IMR-90 (cell line): ENCODE results near the gene PLAAT4. TPM values are rescaled to one million over a fixed set of nuclear protein-coding genes. Genes with fewer than 3 reads are reported as not detected.

Experiments used
- ATAC-seq: fragments of 200-7000 bp; cut with Tn5 transposase; 2 replicates; pipeline ENCODE4 v1.9.1; 2020; ENCODE audit warnings: low read depth, mild to moderate bottlenecking, moderate library complexity
- BruUV-seq: library from RNA; stranded (reverse); fragments of 400-500 nt; replicated peaks from 2 replicates; lab custom pipeline; 2021; lab: Mats Ljungman, UMichigan
- CTCF ChIA-PET: fragments of 300-600 bp; formaldehyde crosslinking; extraction: SDS; loops from one replicate; lab custom pipeline; 2021; ENCODE audit warnings: antibody characterized with exemption; lab: Yijun Ruan, JAX
- POLR2A ChIA-PET: fragments of 300-600 bp; sonication (Branson Sonifier 250); formaldehyde crosslinking; loops from one replicate; lab custom pipeline; 2022; ENCODE audit warnings: antibody characterized with exemption; ENCODE audit not compliant: unreplicated experiment; lab: Charles Lee
- DNase-seq: peaks from one replicate; pipeline ENCODE4 v3.0.0; 2013
- H2AFZ ChIP-seq: replicated peaks from 2 replicates; pipeline ENCODE3; 2013; ENCODE audit warnings: low read length, mild to moderate bottlenecking; ENCODE audit not compliant: poor library complexity
- H2AK5ac ChIP-seq: 2 replicates; pipeline ENCODE4 v1.6.1; 2013; ENCODE audit warnings: low read depth, low read length, inconsistent platforms
- H2AK9ac ChIP-seq: replicated peaks from 2 replicates; pipeline ENCODE3; 2013; ENCODE audit warnings: mild to moderate bottlenecking, low read depth, low read length, moderate library complexity; ENCODE audit not compliant: poor library complexity
- H2BK120ac ChIP-seq: 2 replicates; pipeline ENCODE4 v1.6.1; 2013; ENCODE audit warnings: low read depth, low read length, inconsistent platforms
- H2BK15ac ChIP-seq: 3 replicates; pipeline ENCODE4 v1.6.1; 2013; ENCODE audit warnings: low read depth, low read length, inconsistent platforms
- H2BK20ac ChIP-seq: 2 replicates; pipeline ENCODE4 v1.6.1; 2013; ENCODE audit warnings: low read depth, mild to moderate bottlenecking, inconsistent platforms, low read length, moderate library complexity
- H2BK5ac ChIP-seq: 2 replicates; pipeline ENCODE4 v1.6.1; 2013; ENCODE audit warnings: mild to moderate bottlenecking, low read depth, low read length, inconsistent platforms; ENCODE audit not compliant: poor library complexity, severe bottlenecking
- H3K14ac ChIP-seq: replicated peaks from 2 replicates; pipeline ENCODE4 v1.6.1; 2013; ENCODE audit warnings: low read depth, low read length, inconsistent platforms
- H3K18ac ChIP-seq: 2 replicates; pipeline ENCODE4 v1.6.1; 2013; ENCODE audit warnings: low read depth, low read length, control low read depth
- H3K23ac ChIP-seq: 2 replicates; pipeline ENCODE4 v1.6.1; 2013; ENCODE audit warnings: low read depth, low read length, inconsistent platforms
- H3K27ac ChIP-seq: 2 replicates; pipeline ENCODE4 v1.5.1; 2013; ENCODE audit warnings: mild to moderate bottlenecking, control low read depth, low read length; ENCODE audit not compliant: insufficient read depth
- H3K27me3 ChIP-seq: 2 replicates; pipeline ENCODE4 v1.6.1; 2013; ENCODE audit warnings: low read length; ENCODE audit not compliant: control insufficient read depth, insufficient read depth
- H3K36me3 ChIP-seq: 2 replicates; pipeline ENCODE4 v1.6.1; 2013; ENCODE audit warnings: low read length, mixed read lengths; ENCODE audit not compliant: control insufficient read depth, insufficient read depth
- H3K4ac ChIP-seq: 2 replicates; pipeline ENCODE4 v1.6.1; 2013; ENCODE audit warnings: low read depth, low read length, inconsistent platforms
- H3K4me1 ChIP-seq: 2 replicates; pipeline ENCODE4 v1.6.1; 2013; ENCODE audit warnings: low read length, mixed read lengths; ENCODE audit not compliant: control insufficient read depth, insufficient read depth
- H3K4me2 ChIP-seq: 2 replicates; pipeline ENCODE4 v1.6.1; 2013; ENCODE audit warnings: low read depth, mild to moderate bottlenecking, control low read depth, low read length, moderate library complexity
- H3K4me3 ChIP-seq: 2 replicates; pipeline ENCODE4 v1.5.1; 2013; ENCODE audit warnings: low read depth, mild to moderate bottlenecking, control low read depth, low read length, moderate library complexity; ENCODE audit not compliant: insufficient read depth
- H3K56ac ChIP-seq: 2 replicates; pipeline ENCODE4 v1.6.1; 2013; ENCODE audit warnings: low read length, inconsistent platforms; ENCODE audit not compliant: insufficient read depth; ENCODE audit errors: extremely low read depth
- H3K79me1 ChIP-seq, 2 experiments: 2 replicates each; pipeline ENCODE4 v1.6.1; 2013; ENCODE audit warnings: low read length in 2 of 2, inconsistent platforms in 1 of 2, low read depth in 1 of 2
- H3K9ac ChIP-seq: 2 replicates; pipeline ENCODE4 v1.6.1; 2013; ENCODE audit warnings: low read depth, low read length, control low read depth
- H3K9me1 ChIP-seq: 2 replicates; pipeline ENCODE4 v1.6.1; 2013; ENCODE audit warnings: low read length, inconsistent platforms; ENCODE audit not compliant: insufficient read depth
- H3K9me3 ChIP-seq: 2 replicates; pipeline ENCODE4 v1.6.1; 2013; ENCODE audit warnings: low read length; ENCODE audit not compliant: control insufficient read depth, insufficient read depth
- H4K20me1 ChIP-seq: 2 replicates; pipeline ENCODE4 v1.6.1; 2013; ENCODE audit warnings: low read length, inconsistent platforms; ENCODE audit not compliant: insufficient read depth
- H4K5ac ChIP-seq: 2 replicates; pipeline ENCODE4 v1.6.1; 2013; ENCODE audit warnings: mild to moderate bottlenecking, low read depth, low read length, control low read depth
- H4K8ac ChIP-seq, 2 experiments: 2 replicates each; pipeline ENCODE4 v1.6.1; 2013; ENCODE audit warnings: low read depth in 2 of 2, low read length in 2 of 2, control low read depth in 1 of 2, inconsistent platforms in 1 of 2
- H4K91ac ChIP-seq: 2 replicates; pipeline ENCODE4 v1.6.1; 2013; ENCODE audit warnings: low read depth, low read length, inconsistent platforms; ENCODE audit not compliant: insufficient read depth
- BHLHE40 ChIP-seq: fragments of 150-350 bp; IDR thresholded peaks from 2 replicates; pipeline ENCODE4 v1.6.1; 2016; ENCODE audit warnings: mild to moderate bottlenecking, low read depth, low read length
- CEBPB ChIP-seq: IDR thresholded peaks from 2 replicates; pipeline ENCODE4 v1.6.1; 2012; ENCODE audit warnings: low read depth, low read length, improper control_type of control experiment
- CHD1 ChIP-seq: IDR thresholded peaks from 2 replicates; pipeline ENCODE4 v1.6.1; 2012; ENCODE audit warnings: low read depth, low read length, improper control_type of control experiment
- CTCF ChIP-seq: conservative IDR thresholded peaks from 2 replicates; pipeline ENCODE4 v1.5.1; 2012; ENCODE audit warnings: mild to moderate bottlenecking, low read depth, low read length, improper control_type of control experiment
- ELK1 ChIP-seq: fragments of 150-350 bp; IDR thresholded peaks from 2 replicates; pipeline ENCODE4 v1.6.1; 2016; ENCODE audit warnings: low read depth, mild to moderate bottlenecking, low read length, moderate library complexity, borderline replicate concordance
- MAFK ChIP-seq: IDR thresholded peaks from 2 replicates; pipeline ENCODE4 v1.6.1; 2012; ENCODE audit warnings: low read depth, low read length, improper control_type of control experiment
- MAZ ChIP-seq: IDR thresholded peaks from 2 replicates; pipeline ENCODE4 v1.6.1; 2012; ENCODE audit warnings: low read depth, mild to moderate bottlenecking, low read length, improper control_type of control experiment, moderate library complexity, borderline replicate concordance
- NFE2L2 ChIP-seq: fragments of 150-350 bp; IDR thresholded peaks from 2 replicates; pipeline ENCODE4 v1.6.1; 2016; ENCODE audit warnings: low read depth, mild to moderate bottlenecking, low read length
- POLR2A ChIP-seq: IDR thresholded peaks from 2 replicates; pipeline ENCODE4 v1.6.1; 2012; ENCODE audit warnings: mild to moderate bottlenecking, low read depth, low read length
- RAD21 ChIP-seq: IDR thresholded peaks from 2 replicates; pipeline ENCODE4 v1.6.1; 2012; ENCODE audit warnings: low read length, improper control_type of control experiment
- RCOR1 ChIP-seq: IDR thresholded peaks from 2 replicates; pipeline ENCODE4 v1.6.1; 2012; ENCODE audit warnings: mild to moderate bottlenecking, low read length, improper control_type of control experiment; ENCODE audit not compliant: insufficient replicate concordance
- RFX5 ChIP-seq: IDR thresholded peaks from 2 replicates; pipeline ENCODE4 v1.8.0; 2012; ENCODE audit warnings: low read depth, mild to moderate bottlenecking, low read length, moderate library complexity
- SMC3 ChIP-seq: fragments of 150-350 bp; IDR thresholded peaks from 2 replicates; pipeline ENCODE4 v1.6.1; 2016; ENCODE audit warnings: low read depth, mild to moderate bottlenecking, antibody characterized with exemption, low read length, moderate library complexity
- USF2 ChIP-seq: fragments of 150-350 bp; IDR thresholded peaks from 2 replicates; pipeline ENCODE4 v1.6.1; 2017; ENCODE audit warnings: mild to moderate bottlenecking, antibody characterized with exemption, low read length, low read depth
- WGBS, 2 experiments: methylation state at CpG; one replicate each; pipeline versions ENCODE4 v1.1.5 to v1.1.7; 2013; ENCODE audit warnings: missing lambda C conversion rate in 2 of 2; ENCODE audit not compliant: insufficient read length in 1 of 2; ENCODE audit errors: extremely low coverage in 2 of 2; 5-methylcytosine and 5-hydroxymethylcytosine counted together
- dilution Hi-C: fragments of 300-500 bp; cut with HindIII; formaldehyde crosslinking; loops from one replicate; pipeline ENCODE4 v1.14.3; 2018; ENCODE audit warnings: low sequenced_read_pairs; ENCODE audit not compliant: unreplicated experiment
- in situ Hi-C: fragments of 300-500 bp; cut with MboI; formaldehyde crosslinking; loops from 3 replicates; pipeline ENCODE4 v1.14.3; 2019; ENCODE audit warnings: low sequenced_read_pairs, inconsistent platforms, mixed read lengths
- intact Hi-C: fragments of 100-400 bp; cut with micrococcal nuclease; formaldehyde crosslinking; loops from 2 replicates; pipeline ENCODE4 v1.10.0; 2022
- polyA plus RNA-seq, 3 experiments: library from polyadenylated mRNA; depleted of rRNA; stranded (reverse); fragments of >200 nt; gene quantifications; 2 replicates each; pipeline ENCODE4 v1.2.3, GENCODE V29; 2012; ENCODE audit warnings: low replicate concordance in 1 of 3
- total RNA-seq: library from RNA; depleted of rRNA; stranded (reverse); fragments of >200 nt; gene quantifications from 2 replicates; pipeline ENCODE4 v1.2.3, GENCODE V29; 2012

PLAAT4 gene
- total and polyA plus RNA-seq, 2 of the 4 experiments (the other 2 are of a cell fraction), result 0.17 to 0.18 TPM

GRCh38 chr11:63590024-63590788 is 53.6 kb downstream of the PLAAT4 start:
- POLR2A ChIA-PET, result no interaction called here

More at GRCh38 chr11:63590024-63590788, 53.6 kb downstream of the PLAAT4 start:
- intact Hi-C loops (no loop called here), in situ Hi-C loops (no loop called here), dilution Hi-C loops (no loop called here)
- H4K5ac ChIP-seq, result no peak overlapping the region
- no peaks in the 10 kb centered on the region for H3K36me3 ChIP-seq
- H3K23ac ChIP-seq, result no peak overlapping the region
- no peak overlapping the region for H2AK9ac ChIP-seq
- H2AFZ ChIP-seq, result peak overlapping the region; percentile 21
- no peak overlapping the region for H3K27ac ChIP-seq
- no peak overlapping the region for H2BK120ac ChIP-seq
- H3K9ac ChIP-seq, result no peak overlapping the region
- TF ChIP-seq POLR2A (no peak), CTCF (no peak), MAZ (no peak), MAFK (no peak), CHD1 (no peak), BHLHE40 (no peak), CEBPB (no peak), NFE2L2 (no peak), RAD21 (no peak), SMC3 (no peak), ELK1 (no peak), USF2 (no peak), RCOR1 (no peak), RFX5 (no peak)
- H3K18ac ChIP-seq, result no peak overlapping the region
- H2BK15ac ChIP-seq, result no peak overlapping the region
- H3K79me1 ChIP-seq, result no peaks in the 10 kb centered on the region
- H2BK5ac ChIP-seq, result no peak overlapping the region
- 91% methylated on average over 12 of the region's 18 CpGs; no CpG with 5 or more reads in 1 of the 2 experiments for WGBS, 2 experiments
- no peak overlapping the region for H3K4me2 ChIP-seq
- no peak overlapping the region for H2BK20ac ChIP-seq
- no peaks in the 10 kb centered on the region for H3K9me3 ChIP-seq
- no peak overlapping the region for H3K4ac ChIP-seq
- H4K20me1 ChIP-seq, result no peaks in the 10 kb centered on the region
- H3K14ac ChIP-seq, result no peak overlapping the region
- no peak overlapping the region for H4K91ac ChIP-seq
- ATAC-seq (no peak), DNase-seq (no peak)
- BruUV-seq, result no TSS peak
- no peak overlapping the region for H3K56ac ChIP-seq
- H4K8ac ChIP-seq, result no peak overlapping the region
- no peak overlapping the region; the same call in 1 of the 2 replicates for H2AK5ac ChIP-seq
- CTCF ChIA-PET, result interaction anchor here (0.6 to 1.2 kb wide), 2 partner anchors 13 to 15 kb away, joined by 3 read pairs; no protein-coding TSS in a partner anchor
- no peak overlapping the region for H3K4me3 ChIP-seq
- no peaks in the 10 kb centered on the region for H3K27me3 ChIP-seq
- no peaks in the 10 kb centered on the region for H3K4me1 ChIP-seq
- H3K9me1 ChIP-seq, result no peaks in the 10 kb centered on the region
